Bronchial epithelial cell (primary cell): ENCODE results near the gene VPS18. TPM values are rescaled to one million over a fixed set of nuclear protein-coding genes. Genes with fewer than 3 reads are reported as not detected.

Source experiments
- DNase-seq: peaks from one replicate; pipeline ENCODE4 v3.0.0-alpha.2; 2010; ENCODE audit warnings: low read depth
- FAIRE-seq: peaks from 2 replicates; lab custom pipeline; 2011; peaks lifted over from hg19 to GRCh38; lab: Jason Lieb, UNC
- H3K27me3 ChIP-seq: 2 replicates; pipeline ENCODE4 v1.5.1; 2011; ENCODE audit warnings: low read length; ENCODE audit not compliant: control insufficient read depth, insufficient read depth
- H3K36me3 ChIP-seq: 2 replicates; pipeline ENCODE4 v1.5.1; 2011; ENCODE audit warnings: low read length; ENCODE audit not compliant: control insufficient read depth, insufficient read depth
- H3K4me3 ChIP-seq: 2 replicates; pipeline ENCODE4 v1.5.1; 2011; ENCODE audit warnings: mild to moderate bottlenecking, low read depth, low read length, control low read depth
- CTCF ChIP-seq: IDR thresholded peaks from 2 replicates; pipeline ENCODE4 v1.5.1; 2011; ENCODE audit warnings: mild to moderate bottlenecking, moderate library complexity, low read length, control low read depth, inconsistent platforms; ENCODE audit not compliant: insufficient read depth, severe bottlenecking
- total RNA-seq: library from RNA; depleted of rRNA; stranded (reverse); fragments of >200 nt; gene quantifications from 2 replicates; pipeline ENCODE4 v1.2.1, GENCODE V29; 2014

Gene VPS18
- total RNA-seq, 1 donor from 2014 or later: 26.3 TPM

- no peak for TF ChIP-seq CTCF
- DNase-seq (no peak), FAIRE-seq (no peak)
- Histone ChIP-seq H3K4me3 (no peak overlapping the region), H3K36me3 (no peaks in the 10 kb centered on the region), H3K27me3 (peaks cover 2% of the 10 kb centered on the region)
Observed at GRCh38 chr15:40918146-40918798, 24.0 kb downstream of the VPS18 start.

- FAIRE-seq (no peak), DNase-seq (no peak)
- H3K4me3 ChIP-seq: no peak overlapping the region
- no peak for TF ChIP-seq CTCF
- peaks cover 4% of the 10 kb centered on the region for H3K27me3 ChIP-seq
- H3K36me3 ChIP-seq: no peaks in the 10 kb centered on the region
Observed at GRCh38 chr15:40918799-40919392, 24.6 kb downstream of the VPS18 start.

- TF ChIP-seq CTCF: no peak
- FAIRE-seq (peak; percentile 55), DNase-seq (peak; percentile 54)
- Histone ChIP-seq H3K27me3 (peaks cover 30% of the 10 kb centered on the region), H3K4me3 (no peak overlapping the region), H3K36me3 (no peaks in the 10 kb centered on the region)
Observed at GRCh38 chr15:40921949-40922607, 27.8 kb downstream of the VPS18 start.

- no peak for DNase-seq
- peaks cover 35% of the 10 kb centered on the region for H3K27me3 ChIP-seq
- FAIRE-seq: no peak
- H3K36me3 ChIP-seq: no peaks in the 10 kb centered on the region
- no peak overlapping the region for H3K4me3 ChIP-seq
- TF ChIP-seq CTCF: no peak
Observed at GRCh38 chr15:40922608-40923005, 28.4 kb downstream of the VPS18 start.

- no peak for FAIRE-seq
Observed at GRCh38 chr15:40923551-40923950, 29.3 kb downstream of the VPS18 start.

More at GRCh38 chr15:40923551-40923950, 29.3 kb downstream of the VPS18 start:
- Histone ChIP-seq H3K36me3 (no peaks in the 10 kb centered on the region), H3K27me3 (peaks cover 37% of the 10 kb centered on the region), H3K4me3 (no peak overlapping the region)
- TF ChIP-seq CTCF: no peak
- DNase-seq: no peak
